Esophagus squamous epithelium (tissue), 4 donors: ENCODE measurements around the gene CRB2.
A peak's percentile ranks its signal among the peaks of the same experiment; 100 is the strongest.

Experiments used
- CTCF ChIP-seq, 6 experiments: fragments of 450-650 bp in 4 of 6; fragments of 200-600 bp in 2 of 6; sonication (generic) in 2 of 6; IDR thresholded peaks; one replicate each; pipeline ENCODE4 v1.5.1; 2016 to 2019; ENCODE audit warnings: antibody characterized with exemption in 6 of 6, mild to moderate bottlenecking in 4 of 6, moderate library complexity in 4 of 6
- POLR2A ChIP-seq, 4 donors: fragments of 450-650 bp; IDR thresholded peaks; one replicate each; pipeline ENCODE4 v1.6.1; 2017; ENCODE audit warnings: antibody characterized with exemption in 4 of 4, mild to moderate bottlenecking in 4 of 4, moderate library complexity in 3 of 4

- TF ChIP-seq CTCF (IDR thresholded peaks at IDR 0.05) (peak; percentile 84 to 93 (median 92)), POLR2A (IDR thresholded peaks at IDR 0.05) (no peak)
Measured at GRCh38 chr9:123349691-123350480, 6.1 kb upstream of the CRB2 start.
